SU-DHL-6 (cell line): Measurements from ENCODE around the gene E2F3.

Experiments
- EZH2phosphoT487 ChIP-seq: fragments of 200-600 bp; sonication (generic), shearing (Covaris generic); conservative IDR thresholded peaks from 2 replicates; pipeline ENCODE4 v1.6.1; 2018; ENCODE audit warnings: mild to moderate bottlenecking, antibody characterized with exemption, low read length, moderate library complexity, mixed read lengths
- TF ChIP-seq, protein P1 (sequence below): fragments of 200-600 bp; sonication (generic); IDR thresholded peaks from one replicate; pipeline ENCODE4 v1.5.1; 2017; ENCODE audit warnings: antibody characterized with exemption, mild to moderate bottlenecking, low read length, moderate library complexity; ENCODE audit not compliant: insufficient read depth, poor library complexity, severe bottlenecking

DNA sequence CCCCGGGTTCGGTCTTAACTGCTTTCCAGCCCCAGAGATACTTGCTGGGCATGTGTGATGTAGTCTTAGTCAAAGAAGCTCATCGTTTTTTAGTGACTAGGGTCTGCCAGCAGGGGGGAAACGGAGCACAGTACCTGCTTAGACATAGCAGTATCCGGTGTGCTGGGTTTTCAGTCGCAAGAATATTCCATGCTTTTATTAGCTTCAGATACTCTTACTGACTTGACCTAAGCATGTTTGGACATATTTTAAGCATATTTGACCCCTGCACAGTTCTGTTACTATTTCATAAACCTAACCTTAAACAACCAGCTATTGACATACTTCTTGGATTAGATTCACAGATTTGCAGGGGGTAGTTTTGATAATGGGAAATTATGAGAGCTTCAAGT, 3.0 kb downstream of the E2F3 start:
- TF ChIP-seq, protein P1, sequence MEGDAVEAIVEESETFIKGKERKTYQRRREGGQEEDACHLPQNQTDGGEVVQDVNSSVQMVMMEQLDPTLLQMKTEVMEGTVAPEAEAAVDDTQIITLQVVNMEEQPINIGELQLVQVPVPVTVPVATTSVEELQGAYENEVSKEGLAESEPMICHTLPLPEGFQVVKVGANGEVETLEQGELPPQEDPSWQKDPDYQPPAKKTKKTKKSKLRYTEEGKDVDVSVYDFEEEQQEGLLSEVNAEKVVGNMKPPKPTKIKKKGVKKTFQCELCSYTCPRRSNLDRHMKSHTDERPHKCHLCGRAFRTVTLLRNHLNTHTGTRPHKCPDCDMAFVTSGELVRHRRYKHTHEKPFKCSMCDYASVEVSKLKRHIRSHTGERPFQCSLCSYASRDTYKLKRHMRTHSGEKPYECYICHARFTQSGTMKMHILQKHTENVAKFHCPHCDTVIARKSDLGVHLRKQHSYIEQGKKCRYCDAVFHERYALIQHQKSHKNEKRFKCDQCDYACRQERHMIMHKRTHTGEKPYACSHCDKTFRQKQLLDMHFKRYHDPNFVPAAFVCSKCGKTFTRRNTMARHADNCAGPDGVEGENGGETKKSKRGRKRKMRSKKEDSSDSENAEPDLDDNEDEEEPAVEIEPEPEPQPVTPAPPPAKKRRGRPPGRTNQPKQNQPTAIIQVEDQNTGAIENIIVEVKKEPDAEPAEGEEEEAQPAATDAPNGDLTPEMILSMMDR, result peak; percentile 88
- no peak for TF ChIP-seq EZH2phosphoT487
